Adrenal gland (tissue), 12 donors: ENCODE results near the gene RIN1. TPM values are rescaled to one million over a fixed set of nuclear protein-coding genes. Genes with fewer than 3 reads are reported as not detected.
A peak's percentile ranks its signal among the peaks of the same experiment; 100 is the strongest.

ENCODE experiments used
- DNase-seq, 7 donors: peaks; one replicate each; pipeline ENCODE4 v3.0.0-alpha.2; 2019 to 2020
- H3K27ac ChIP-seq, 5 donors: fragments of 200-600 bp; sonication (generic) in 4 of 5; 1 replicate in 3 of 5; 2 replicates in 2 of 5; pipeline versions ENCODE4 v1.5.1 to v1.8.0; 2016 to 2020; ENCODE audit warnings: mild to moderate bottlenecking in 1 of 5
- H3K27me3 ChIP-seq: fragments of 200-600 bp; 2 replicates; pipeline ENCODE4 v1.8.0; 2021
- H3K36me3 ChIP-seq, 2 donors: fragments of 200-600 bp; replicated peaks in 1 of 2; 1 replicate in 1 of 2; 2 replicates in 1 of 2; pipeline versions ENCODE4 v1.5.1 to v1.8.0; 2018 to 2022
- H3K4me1 ChIP-seq, 2 donors: fragments of 200-600 bp; replicated peaks in 1 of 2; 1 replicate in 1 of 2; 2 replicates in 1 of 2; pipeline versions ENCODE4 v1.5.1 to v1.8.0; 2018 to 2021
- H3K4me3 ChIP-seq, 4 donors: fragments of 200-600 bp; sonication (generic) in 3 of 4; one replicate each; pipeline ENCODE4 v1.5.1; 2016 to 2018
- H3K9me3 ChIP-seq, 3 donors: fragments of 200-600 bp; sonication (generic) in 1 of 3; replicated peaks in 1 of 3; 1 replicate in 2 of 3; 2 replicates in 1 of 3; pipeline versions ENCODE4 v1.5.1 to v1.8.0; 2016 to 2021
- POLR2A ChIP-seq, 2 donors: fragments of 450-650 bp; IDR thresholded peaks; one replicate each; pipeline ENCODE4 v1.6.1; 2017; ENCODE audit warnings: antibody characterized with exemption in 2 of 2, mild to moderate bottlenecking in 2 of 2, moderate library complexity in 1 of 2
- WGBS, 4 donors: extraction: QIAGEN DNeasy Blood & Tissue Kit in 2 of 4; methylation state at CpG; one replicate each; pipeline versions ENCODE4 v1.1.5 to v1.1.7; 2013 to 2017; 5-methylcytosine and 5-hydroxymethylcytosine counted together
- intact Hi-C, 2 donors: fragments of 100-400 bp; cut with DNase I; formaldehyde crosslinking; loops; one replicate each; pipeline versions ENCODE4 v1.14.1 to v1.15.0; 2022 to 2023
- polyA plus RNA-seq, 3 donors: library from polyadenylated mRNA; stranded (reverse); fragments of 200-250 nt in 2 of 3; fragments of 350-450 nt in 1 of 3; fragmentation: Illumina TruSeq in 1 of 3; extraction: RNeasy Lipid Tissue Mini Kit (QIAGEN cat#74804) in 1 of 3; gene quantifications; one replicate each; pipeline ENCODE4 v1.2.3, GENCODE V29; 2013 to 2014
- total RNA-seq, 9 donors: library from RNA; depleted of rRNA in 4 of 9; stranded (reverse); fragments of >200 nt in 4 of 9; fragments of 120-200 nt in 1 of 9; fragmentation: NEBNext Ultra II Directional in 1 of 9; extraction: Animal tissue kit (Norgen Biotek cat#: 25700) in 1 of 9; gene quantifications; one replicate each; pipeline versions ENCODE4 v1.1.0 to v1.2.4, GENCODE V29; 2013 to 2023
- TF ChIP-seq, protein P1 (sequence below), 6 experiments: fragments of 450-650 bp in 4 of 6; fragments of 200-600 bp in 2 of 6; sonication (generic) in 1 of 6; IDR thresholded peaks; 1 replicate in 5 of 6; 2 replicates in 1 of 6; pipeline versions ENCODE4 v1.5.1 to v1.8.0; 2016 to 2021; ENCODE audit warnings: antibody characterized with exemption in 6 of 6, mild to moderate bottlenecking in 2 of 6, moderate library complexity in 1 of 6
- donor health status: healthy with polysubstance abuse.
- donor health status: Bipolar disorder and iron deficiency.
- donor health status: DM: yes; HTN: yes; CAD: no.
- donor health status: DM: no; HTN: no; CAD: no.
- donor health status: DM: no; HTN: no; CAD: no.
- donor health status: DM: yes; HTN: yes; CAD: no.

Gene RIN1
- total and polyA plus RNA-seq, 12 donors = 1.6 to 15.2 (median 7.1) TPM

- intact Hi-C loops = loop anchor here in 1 of 2 donors (5.0 kb wide), 1 partner anchor 37 kb away; no protein-coding TSS in a partner anchor
- Histone ChIP-seq H3K27ac (peak within 1 kb of the TSS in 4 of 5 donors; percentile 53 to 86 (median 69)), H3K4me1 (peaks cover 28 to 32% of the 10 kb centered on the region in 2 donors), H3K27me3 (no peaks in the 10 kb centered on the region), H3K4me3 (peak within 1 kb of the TSS; percentile 50 to 74 (median 55)), H3K36me3 (peaks cover 0 to 26% of the 10 kb centered on the region in 2 donors), H3K9me3 (no peaks in the 10 kb centered on the region)
- peak; percentile 97 to 100 (median 99) for DNase-seq
- peak; percentile 67 to 88 for TF ChIP-seq POLR2A (IDR thresholded peaks at IDR 0.05)
- TF ChIP-seq, protein P1, sequence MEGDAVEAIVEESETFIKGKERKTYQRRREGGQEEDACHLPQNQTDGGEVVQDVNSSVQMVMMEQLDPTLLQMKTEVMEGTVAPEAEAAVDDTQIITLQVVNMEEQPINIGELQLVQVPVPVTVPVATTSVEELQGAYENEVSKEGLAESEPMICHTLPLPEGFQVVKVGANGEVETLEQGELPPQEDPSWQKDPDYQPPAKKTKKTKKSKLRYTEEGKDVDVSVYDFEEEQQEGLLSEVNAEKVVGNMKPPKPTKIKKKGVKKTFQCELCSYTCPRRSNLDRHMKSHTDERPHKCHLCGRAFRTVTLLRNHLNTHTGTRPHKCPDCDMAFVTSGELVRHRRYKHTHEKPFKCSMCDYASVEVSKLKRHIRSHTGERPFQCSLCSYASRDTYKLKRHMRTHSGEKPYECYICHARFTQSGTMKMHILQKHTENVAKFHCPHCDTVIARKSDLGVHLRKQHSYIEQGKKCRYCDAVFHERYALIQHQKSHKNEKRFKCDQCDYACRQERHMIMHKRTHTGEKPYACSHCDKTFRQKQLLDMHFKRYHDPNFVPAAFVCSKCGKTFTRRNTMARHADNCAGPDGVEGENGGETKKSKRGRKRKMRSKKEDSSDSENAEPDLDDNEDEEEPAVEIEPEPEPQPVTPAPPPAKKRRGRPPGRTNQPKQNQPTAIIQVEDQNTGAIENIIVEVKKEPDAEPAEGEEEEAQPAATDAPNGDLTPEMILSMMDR (IDR thresholded peaks at IDR 0.05) = peak in 3 of 6 experiments; percentile 24 to 50 (median 46)
- 0 to 1% (median 0%) methylated on average over 14 to 59 of the region's 59 CpGs for WGBS, 4 donors
Observed at GRCh38 chr11:66344550-66345315, 8.5 kb upstream of the RIN1 start, which contains the start of gene BRMS1. Gene BRMS1, minus strand, starts transcription at chr11:66345104. Its CDS starts 2,870 bp downstream, at chr11:66342234.

DNA sequence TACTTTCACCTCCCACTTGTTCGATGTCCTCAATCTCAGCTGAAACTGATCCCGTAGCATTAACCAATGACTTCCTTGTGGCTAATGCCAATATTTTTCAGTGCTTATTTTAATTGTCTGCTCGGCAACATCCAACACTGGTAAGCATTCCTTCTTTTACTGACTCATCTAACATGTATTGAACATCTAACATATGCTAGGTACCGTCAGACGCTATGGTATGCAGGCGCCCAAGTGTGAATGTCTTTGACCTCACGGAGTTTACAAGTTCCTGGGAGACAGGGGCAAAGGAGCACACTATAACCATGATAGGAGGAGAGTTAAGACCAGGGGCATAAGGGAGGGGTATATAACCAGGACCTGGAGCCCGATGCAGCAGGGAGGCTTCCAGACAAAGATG lies 6.9 kb upstream of the RIN1 start:
- peak in 1 of 7 donors; percentile 7 for DNase-seq
- Histone ChIP-seq H3K27ac (no peak overlapping the region), H3K9me3 (no peaks in the 10 kb centered on the region), H3K4me1 (peaks cover 28 to 32% of the 10 kb centered on the region in 2 donors), H3K27me3 (no peaks in the 10 kb centered on the region), H3K4me3 (no peak overlapping the region), H3K36me3 (peaks cover 0 to 37% of the 10 kb centered on the region in 2 donors)
- intact Hi-C loops = loop anchor here in 1 of 2 donors (5.0 kb wide), 1 partner anchor 36 kb away; no protein-coding TSS in a partner anchor
- no peak for TF ChIP-seq POLR2A (IDR thresholded peaks at IDR 0.05)
- TF ChIP-seq, protein P1 (IDR thresholded peaks at IDR 0.05) = no peak
- WGBS, 4 donors = 88 to 94% (median 91%) methylated on average over 8 of the region's 8 CpGs

DNA sequence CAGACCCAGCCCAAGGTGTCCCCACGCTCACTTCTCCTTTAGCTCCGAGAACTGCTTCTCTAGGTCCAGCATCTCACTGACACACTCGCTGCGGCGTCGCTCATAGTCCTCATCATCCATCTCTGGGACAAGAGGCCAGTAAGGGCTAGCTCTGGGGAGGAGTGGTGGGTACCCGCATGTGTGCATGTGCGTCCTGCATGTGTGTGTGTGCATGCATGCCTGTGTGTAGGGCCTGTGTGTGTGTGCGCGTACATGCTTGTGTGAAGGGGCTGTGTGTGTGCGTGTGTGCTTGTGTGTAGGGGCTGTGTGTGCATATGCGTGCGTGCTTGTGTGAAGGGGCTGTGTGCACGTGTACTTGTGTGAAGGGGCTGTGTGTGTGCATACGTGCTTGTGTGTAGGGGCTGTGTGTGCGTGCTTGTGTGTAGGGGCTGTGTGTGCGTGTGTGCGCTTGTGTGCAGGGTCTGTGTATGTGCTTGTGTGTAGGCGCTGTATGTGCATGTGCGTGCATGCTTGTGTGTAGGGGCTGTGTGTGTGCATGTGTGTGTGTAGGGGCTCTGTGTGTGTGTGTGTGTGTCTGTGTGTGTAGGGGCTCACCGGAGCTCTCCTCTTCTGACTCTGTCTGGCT lies 5.4 kb upstream of the RIN1 start:
- no peaks in the 10 kb centered on the region for H3K27me3 ChIP-seq
- peak in 1 of 7 donors; percentile 12 for DNase-seq
- H3K9me3 ChIP-seq = no peaks in the 10 kb centered on the region
- intact Hi-C loops = loop anchor here in 1 of 2 donors (5.0 kb wide), 1 partner anchor 34 kb away; no protein-coding TSS in a partner anchor
- no peak overlapping the region for H3K27ac ChIP-seq
- 91 to 94% (median 92%) methylated on average over 20 to 21 of the region's 21 CpGs for WGBS, 4 donors
- H3K4me1 ChIP-seq = peaks cover 22 to 35% of the 10 kb centered on the region in 2 donors
- H3K36me3 ChIP-seq = peaks cover 0 to 37% of the 10 kb centered on the region in 2 donors
- no peak overlapping the region for H3K4me3 ChIP-seq
- TF ChIP-seq POLR2A (IDR thresholded peaks at IDR 0.05) = no peak
- TF ChIP-seq, protein P1 (IDR thresholded peaks at IDR 0.05) = no peak
